GM19099 (cell line): ENCODE measurements around the gene EFL1.
A peak's percentile ranks its signal among the peaks of the same experiment; 100 is the strongest.

Source experiments
- POLR2A ChIP-seq: IDR thresholded peaks from 3 replicates; pipeline ENCODE4 v1.6.1; 2011; ENCODE audit warnings: low read depth; ENCODE audit not compliant: insufficient read length; ENCODE audit errors: extremely low read depth

The EFL1 gene

DNA sequence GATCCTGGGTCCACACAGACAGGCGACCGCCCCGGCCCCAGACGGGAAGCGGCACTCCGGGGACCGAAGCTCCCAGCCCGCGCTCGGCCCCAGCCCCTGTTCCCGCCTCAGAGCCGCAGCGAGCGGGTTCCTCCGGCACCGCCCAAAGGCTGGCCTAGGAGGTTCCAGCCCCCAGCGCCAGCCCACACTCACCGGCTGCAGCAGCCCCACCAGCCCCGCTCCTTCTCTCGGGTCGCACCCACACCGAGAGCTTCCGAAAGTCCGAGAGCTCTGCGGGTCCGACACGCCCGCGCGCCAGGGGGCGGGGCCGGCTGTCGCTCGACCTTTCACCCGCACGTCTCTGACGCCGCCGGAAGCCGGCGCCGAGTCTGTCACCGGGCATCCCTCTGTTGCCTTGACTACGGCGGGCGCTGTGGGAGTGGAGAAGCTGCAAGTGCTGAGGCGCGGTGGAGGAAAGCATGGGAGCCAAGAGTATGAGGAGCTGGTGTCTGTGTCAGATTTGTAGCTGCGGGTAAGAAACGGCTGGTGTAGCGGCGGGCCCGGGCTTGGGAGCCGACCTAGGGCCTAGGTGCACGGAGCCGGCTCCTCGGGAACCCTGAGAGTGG is at the start of gene EFL1, which contains the start of gene SAXO2:
Gene EFL1, minus strand, starts transcription at position 313 of the 605 bp plus-strand sequence. CDS start 956 bp downstream, outside the sequence.
Gene SAXO2, plus strand, starts transcription at position 397 of the 605 bp plus-strand sequence. Its CDS starts 62 bp downstream, at position 459.
- peak; percentile 75 for TF ChIP-seq POLR2A

DNA sequence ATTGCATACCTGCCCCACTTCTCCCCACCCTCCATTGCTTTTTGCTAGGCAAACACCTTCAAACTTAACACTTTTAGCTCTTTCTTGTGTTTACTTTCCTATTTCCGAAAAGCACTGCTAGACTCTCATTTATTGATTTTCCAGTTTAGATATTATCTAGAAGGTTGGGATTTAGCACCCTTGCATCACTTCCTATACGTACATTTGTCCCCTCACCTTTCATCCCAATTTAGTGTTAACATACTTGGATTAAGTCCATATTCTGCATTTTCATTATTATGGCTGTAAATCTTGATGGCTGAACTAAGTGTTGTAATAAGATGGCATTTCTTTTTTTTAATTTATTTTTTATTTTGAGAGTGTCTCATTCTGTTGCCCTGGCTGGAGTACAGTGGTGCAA is 47.3 kb upstream of the EFL1 start:
- no peak for TF ChIP-seq POLR2A

DNA sequence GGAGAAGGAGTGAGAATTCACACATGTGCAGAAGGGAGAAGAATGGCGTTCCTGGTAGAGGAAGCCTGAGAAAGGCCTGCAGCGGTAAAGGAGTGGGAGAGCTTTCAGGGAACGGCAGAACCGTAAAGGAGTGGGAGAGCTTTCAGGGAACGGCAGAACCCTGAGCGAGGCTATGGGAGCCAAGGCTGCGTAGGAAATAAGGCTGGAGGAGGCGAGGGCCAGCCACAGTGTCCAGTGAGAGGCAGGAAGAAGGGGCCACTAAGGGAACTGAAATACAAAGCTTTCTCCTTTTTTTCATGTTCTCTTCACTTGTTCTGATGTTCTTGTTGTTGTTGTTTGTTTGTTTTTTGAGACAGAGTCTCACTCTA is 45.2 kb upstream of the EFL1 start:
- TF ChIP-seq POLR2A = no peak

DNA sequence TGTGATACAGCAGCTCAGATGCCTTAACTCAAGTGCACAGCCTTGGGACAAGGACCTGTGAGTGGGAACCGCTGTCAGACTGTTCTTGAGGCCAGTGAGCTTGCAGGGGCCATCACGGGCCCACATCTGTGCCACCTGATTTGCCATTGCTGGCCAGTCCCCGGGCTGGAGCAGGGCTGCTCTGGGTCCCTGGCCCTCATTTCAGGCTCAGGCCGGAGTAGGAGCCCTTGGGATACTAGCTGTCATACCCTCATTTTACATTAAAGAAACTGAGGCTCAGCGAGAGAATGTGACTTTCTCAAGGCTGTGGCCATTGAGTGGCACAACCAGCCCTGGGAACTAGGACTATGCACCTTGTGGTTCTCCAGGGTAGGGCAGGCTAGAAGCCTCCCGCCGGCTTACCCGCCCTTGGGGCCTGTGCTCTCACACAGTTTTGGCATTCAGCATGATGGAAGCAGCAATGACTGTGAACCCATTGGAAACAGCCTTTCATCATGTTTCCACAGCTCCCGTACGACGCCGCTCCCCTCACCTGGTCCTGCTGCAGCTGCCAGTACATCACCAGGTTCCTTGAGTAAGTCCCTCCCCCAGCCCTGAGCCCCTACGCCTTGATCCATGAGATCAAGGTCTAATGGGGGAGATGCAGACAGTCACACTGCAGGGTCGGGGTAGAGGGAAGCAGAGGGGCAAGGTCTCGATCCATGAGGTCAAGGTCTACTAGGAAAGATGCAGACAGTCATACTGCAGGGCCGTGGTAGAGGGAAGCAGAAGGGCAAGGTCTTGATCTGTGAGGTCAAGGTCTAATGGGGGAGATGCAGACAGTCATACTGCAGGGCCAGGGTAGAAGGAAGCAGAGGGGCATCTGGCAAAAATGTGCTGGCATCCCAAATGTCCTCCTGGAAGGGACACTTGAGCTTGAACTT is 44.5 kb upstream of the EFL1 start:
- no peak for TF ChIP-seq POLR2A

DNA sequence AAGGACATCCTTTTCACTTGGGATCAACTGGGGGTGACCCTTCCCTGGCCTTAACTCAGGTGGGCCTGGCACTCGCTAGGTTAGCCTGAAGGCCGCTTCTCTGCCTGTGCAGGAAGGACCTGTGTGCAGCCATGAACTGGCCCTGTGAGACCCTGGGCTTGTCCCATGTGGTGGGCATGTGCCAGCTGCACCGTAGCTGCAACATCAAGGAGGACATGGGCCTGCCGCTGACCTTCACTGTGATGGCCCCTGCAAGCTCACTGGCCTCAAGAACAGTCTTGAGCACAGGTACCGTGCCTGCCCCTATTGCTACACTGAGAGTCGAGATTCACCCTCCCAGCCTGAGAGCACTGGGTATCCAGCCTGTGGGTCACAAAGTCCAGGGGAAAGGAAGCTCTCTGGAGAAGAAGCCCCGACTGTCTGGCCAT is 43.1 kb upstream of the EFL1 start:
- TF ChIP-seq POLR2A = no peak

DNA sequence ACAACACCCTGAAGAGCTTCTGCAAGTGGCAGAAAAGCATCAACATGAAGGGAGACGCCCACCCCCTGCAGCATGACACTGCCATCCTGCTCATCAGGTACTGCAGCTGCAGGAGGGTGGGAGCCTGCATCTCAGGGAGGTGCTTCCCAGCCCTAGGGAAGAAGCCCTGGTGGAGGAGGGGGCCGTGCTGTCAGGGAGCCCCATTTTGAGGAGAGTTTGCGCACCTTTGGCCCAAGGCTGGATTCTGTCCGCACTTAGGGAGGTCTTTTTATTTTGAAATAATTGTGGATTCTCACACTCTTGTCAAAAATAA is 42.2 kb upstream of the EFL1 start:
- no peak for TF ChIP-seq POLR2A

DNA sequence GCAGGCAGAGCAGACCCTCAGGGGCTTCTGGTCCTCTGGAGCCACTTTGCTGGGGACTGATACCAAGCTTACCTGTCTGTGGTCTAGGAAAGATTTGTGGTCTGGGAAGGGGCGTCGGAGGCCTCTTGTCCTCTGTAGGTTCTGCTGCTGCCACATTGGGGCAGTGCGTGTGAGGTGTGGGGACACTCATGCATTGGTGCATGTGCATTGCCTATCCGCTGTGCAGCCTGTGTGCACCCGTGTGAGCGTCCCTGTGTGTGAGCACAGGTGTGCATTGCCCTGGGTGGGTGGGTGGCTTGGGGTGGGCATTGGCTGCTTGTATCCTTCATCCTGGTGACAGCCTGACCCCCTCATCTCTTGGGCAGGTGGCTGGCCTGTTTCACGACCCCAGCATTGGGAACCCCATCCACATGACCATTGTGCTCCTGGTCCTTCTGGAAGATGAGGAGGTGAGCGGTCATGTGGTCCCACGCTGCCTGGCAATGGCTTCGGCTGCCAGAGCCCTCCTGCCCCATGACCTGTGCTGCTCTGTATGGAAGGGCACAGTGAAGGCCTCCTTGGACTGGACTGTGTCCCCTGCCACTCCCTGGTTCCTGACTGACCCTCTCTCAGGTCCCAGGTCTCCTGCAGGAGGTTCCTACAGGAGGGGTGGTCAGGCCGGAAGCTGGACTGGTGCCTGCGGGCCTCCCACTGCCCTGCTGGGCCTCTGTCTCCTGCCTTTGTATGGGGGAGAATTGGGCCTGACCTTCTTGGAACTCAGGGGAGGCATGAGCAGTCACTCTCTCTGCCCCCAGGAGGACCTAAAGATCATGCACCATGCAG is 41.6 kb upstream of the EFL1 start:
- no peak for TF ChIP-seq POLR2A

DNA sequence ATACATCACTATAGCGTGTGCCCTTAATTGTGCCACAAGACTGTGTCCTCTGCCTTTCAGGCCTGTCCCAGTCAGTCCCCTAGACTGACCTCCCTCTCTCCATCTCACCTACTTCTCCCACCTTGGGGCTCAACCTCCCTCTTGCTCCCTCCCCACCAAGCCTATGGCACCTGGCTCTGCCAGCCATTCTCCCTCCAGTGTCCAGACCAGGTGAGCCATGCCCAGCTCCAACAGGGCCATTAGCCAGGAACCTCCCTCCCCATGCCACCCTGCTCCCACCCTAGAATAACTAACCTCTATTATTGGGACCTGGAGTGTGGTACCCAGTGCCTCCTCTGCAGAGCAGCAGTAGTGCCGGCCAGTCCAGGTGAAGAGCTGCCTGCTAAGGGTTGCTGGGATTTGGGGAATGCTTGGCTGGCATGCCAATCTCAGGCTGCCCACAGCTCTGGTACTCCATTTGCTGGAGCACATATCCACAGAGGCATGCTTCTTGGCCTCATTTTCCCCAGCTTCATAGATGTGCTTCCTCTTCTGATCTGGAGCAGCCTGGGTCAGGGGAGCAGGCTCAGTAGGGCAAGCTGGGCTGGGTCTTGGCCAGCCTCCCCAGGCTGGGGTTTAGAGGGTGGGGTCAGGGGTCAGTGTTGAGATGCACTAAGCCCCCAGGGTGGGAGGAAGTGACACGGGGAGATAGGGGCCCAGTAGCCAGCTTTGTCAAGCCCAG is 38.9 kb upstream of the EFL1 start:
- no peak for TF ChIP-seq POLR2A

DNA sequence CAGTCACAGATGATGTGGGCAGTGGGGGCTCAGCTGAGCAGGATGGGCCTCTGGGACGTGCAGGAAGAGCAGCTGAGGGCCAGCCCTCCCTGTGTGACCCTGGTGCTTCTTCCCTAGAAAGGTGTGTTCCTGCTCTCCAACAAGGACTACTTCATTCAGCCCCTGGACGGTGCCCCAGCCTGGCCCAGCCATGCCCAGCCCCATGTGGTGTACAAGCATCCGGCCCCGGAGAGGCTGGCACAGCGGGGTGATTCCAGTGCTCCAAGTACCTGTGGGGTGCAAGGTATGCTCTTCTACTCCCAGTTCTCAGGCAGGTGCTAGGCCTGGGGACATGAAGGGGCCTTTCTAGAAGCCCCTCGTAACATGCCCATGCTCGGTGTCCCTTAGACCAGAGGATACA is 38.3 kb upstream of the EFL1 start:
- no peak for TF ChIP-seq POLR2A

DNA sequence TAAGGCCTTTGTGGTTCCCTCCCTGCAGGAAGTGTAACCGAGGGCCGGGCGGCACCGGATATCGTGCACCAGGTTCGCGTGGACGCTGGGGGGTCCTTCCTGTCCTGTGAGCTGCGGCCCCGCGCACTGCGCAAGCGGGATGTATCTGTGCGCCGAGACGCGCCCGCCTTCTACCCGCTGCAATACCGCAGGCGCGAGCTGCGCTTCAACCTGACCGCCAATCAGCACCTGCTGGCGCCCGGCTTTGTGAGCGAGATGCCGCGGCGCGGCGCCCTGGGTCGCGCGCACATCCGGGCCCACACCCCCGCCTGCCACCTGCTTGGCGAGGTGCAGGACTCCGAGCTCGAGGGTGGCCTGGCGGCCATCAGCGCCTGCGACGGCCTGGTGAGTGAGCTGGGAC is 36.0 kb upstream of the EFL1 start:
- no peak for TF ChIP-seq POLR2A

DNA sequence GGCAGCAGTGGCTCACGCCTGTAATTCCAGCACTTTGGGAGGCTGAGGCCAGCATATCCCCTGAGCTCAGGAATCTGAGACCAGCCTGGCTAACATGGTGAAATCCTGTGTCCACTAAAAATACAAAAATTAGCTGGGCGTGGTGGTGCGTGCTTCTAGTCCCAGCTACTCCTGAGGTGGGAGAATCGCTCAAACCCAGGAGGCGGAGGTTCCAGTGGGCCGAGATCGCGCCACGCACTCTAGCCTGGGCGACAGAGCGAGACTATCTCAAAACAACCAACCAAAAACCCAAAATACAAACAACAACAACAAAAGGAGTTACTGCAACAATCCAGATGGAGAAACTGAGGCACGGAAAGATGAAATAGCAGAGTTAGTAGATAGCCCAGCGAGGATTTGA is 35.5 kb upstream of the EFL1 start:
- TF ChIP-seq POLR2A = no peak

DNA sequence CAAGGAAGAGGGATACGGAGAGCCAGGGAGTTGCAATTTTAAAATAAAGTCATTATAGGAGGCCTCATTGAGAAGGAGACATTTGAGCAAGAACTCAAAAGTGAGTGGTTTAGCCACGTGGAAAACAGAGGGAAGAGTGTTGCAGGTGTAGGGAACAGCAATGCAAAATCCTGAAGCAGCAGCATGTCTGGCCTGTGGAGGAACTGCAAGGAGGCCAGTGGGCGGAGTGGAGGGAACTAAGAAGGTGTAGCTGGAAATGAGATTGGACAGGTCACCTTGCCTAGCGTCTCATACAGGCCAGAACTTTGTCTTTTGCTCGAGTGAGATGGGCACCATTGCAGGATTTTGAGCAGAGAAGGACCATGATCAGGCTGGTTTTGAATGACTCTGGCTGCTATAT is 35.0 kb upstream of the EFL1 start:
- TF ChIP-seq POLR2A = no peak

DNA sequence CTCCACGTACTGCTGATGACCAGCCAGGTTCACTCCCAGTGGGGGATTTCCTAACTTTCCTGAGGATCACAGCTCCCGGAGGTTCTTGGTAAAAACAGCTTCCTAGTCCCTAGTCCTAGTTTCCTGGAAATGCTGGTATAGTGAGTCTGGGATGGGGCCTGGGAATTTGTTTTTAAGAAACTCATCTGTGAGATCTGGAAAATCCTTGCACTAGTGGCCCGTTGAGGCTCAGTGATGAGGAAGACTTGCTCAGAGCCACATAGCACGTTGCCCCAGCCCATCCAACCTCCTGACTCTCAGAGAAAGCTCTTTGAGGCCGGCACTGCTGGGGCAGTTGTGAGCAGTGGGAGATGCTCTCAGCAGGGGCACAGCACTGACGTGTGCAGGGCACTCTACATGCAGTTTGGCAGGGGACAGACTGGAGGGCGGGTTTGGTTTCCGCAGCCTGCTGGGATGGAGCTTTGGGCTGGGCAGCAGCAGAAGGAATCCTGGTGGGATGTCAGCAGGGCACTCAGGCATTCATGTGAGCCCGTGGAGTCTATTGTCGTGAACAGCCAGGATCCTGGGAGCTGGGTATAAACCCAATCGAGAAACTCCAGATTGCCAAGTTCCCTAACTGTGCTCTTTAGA is 31.6 kb upstream of the EFL1 start:
- TF ChIP-seq POLR2A = no peak

DNA sequence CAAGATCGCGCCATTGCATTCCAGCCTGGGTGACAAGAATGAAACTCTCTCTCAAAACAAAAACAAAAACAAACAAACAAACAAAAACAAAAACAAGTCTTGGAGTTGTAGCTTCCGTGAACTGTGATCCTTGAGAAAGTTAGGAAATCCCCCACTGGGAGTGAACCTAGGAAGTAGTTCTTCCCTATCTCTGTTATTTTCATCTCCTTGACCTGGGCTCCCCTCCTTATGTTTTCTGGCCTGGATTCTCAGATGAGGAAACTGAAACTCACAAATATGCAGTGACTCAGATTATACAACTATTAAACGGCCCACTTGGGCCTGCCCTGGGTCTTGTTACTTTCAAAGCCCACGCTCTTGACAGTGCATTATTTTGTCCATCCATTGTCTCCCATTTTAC is 29.7 kb upstream of the EFL1 start:
- no peak for TF ChIP-seq POLR2A
